GM12873 (cell line): ENCODE measurements around the gene ADAMTS7.

Experiments used
- TF ChIP-seq, protein P1 (sequence below): IDR thresholded peaks from 2 replicates; pipeline ENCODE4 v1.5.1; 2012; ENCODE audit warnings: low read depth, mild to moderate bottlenecking, moderate library complexity, low read length, control low read depth; ENCODE audit not compliant: insufficient read depth; ENCODE audit errors: missing control alignments

Gene ADAMTS7

DNA sequence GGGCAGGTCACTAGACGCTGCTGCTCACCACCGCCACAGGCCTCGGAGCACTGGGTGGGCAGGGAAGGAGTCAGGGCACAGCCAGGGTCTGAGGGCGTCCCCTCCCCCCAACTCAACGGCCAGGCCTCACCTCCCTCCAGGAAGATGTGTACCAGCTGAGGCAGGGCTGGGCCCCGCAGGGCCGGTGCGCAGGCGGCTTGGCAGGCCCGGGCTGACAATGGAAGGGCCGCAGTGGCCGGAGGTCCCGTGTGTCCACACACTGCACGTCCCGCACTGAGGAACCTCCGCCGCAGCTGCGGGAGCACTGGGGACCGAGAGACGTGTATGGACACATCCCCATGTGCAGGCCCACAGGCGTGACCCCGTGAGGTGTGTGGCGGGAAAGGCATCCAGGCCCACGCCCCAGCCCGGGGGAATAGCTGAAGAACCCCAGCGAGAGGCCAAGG, 47.4 kb downstream of the ADAMTS7 start:
- TF ChIP-seq, protein P1, sequence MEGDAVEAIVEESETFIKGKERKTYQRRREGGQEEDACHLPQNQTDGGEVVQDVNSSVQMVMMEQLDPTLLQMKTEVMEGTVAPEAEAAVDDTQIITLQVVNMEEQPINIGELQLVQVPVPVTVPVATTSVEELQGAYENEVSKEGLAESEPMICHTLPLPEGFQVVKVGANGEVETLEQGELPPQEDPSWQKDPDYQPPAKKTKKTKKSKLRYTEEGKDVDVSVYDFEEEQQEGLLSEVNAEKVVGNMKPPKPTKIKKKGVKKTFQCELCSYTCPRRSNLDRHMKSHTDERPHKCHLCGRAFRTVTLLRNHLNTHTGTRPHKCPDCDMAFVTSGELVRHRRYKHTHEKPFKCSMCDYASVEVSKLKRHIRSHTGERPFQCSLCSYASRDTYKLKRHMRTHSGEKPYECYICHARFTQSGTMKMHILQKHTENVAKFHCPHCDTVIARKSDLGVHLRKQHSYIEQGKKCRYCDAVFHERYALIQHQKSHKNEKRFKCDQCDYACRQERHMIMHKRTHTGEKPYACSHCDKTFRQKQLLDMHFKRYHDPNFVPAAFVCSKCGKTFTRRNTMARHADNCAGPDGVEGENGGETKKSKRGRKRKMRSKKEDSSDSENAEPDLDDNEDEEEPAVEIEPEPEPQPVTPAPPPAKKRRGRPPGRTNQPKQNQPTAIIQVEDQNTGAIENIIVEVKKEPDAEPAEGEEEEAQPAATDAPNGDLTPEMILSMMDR = no peak

DNA sequence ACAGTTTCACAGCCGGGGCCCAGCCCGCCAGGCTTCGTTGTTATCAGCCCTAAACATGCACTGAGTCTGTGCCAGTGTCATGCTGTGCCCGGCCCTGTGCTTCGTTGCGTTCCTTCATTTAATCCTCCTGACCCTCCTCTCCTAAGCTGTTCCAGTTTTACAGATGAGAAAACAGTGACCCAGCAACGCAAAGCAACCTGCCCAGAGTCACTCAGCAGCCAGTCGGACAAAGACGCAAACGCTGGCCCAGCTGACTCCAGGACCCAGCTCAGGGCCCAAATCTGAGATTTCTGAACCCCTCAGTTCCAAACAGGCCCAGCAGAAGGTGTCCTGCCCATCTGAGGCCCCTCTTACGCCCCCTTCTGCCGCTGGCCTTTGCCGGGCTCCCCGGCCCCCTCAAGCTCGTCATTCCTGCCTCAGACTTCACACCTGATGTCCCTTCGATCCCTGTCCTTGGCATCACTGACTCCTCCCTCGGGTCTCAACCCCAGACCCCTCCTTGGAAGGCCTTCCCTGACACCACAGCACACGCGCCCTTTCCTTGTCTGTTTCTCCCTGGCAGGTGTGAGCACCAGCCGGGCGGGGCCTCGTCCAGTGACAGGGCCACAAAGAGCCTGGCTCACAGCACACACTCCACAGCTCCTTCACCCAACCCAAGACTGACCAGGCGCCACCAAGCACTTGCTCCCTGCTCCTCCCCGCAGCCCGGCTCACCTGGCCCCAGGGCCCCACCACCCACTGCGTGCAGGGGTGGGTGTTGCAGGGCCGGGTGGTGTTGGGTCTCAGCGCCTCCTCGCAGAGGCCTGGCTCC, 48.1 kb downstream of the ADAMTS7 start:
- TF ChIP-seq, protein P1 = no peak

DNA sequence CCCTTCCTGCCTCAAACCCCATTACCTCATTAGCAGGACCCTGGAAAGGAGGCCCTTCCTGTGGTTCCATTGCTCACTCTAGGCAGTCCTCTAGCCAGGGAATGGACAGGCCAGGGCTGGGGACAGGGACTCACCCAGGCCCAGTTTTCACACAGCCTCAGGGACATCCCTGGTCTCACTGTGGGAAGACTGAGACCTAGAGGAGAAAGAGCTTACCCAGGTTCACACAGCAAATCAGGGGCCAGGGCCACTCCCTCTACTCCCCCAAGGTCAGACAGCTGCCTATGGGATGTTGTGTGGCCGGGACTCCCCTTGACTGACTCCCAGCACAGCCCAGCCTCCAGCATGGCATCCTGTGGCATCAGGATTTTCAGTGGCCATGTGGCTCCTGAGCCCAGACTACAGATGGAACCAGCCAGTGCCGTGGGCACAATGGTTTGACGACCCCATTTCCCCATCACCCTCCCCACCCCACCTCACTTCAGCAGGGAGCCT, 49.3 kb downstream of the ADAMTS7 start:
- TF ChIP-seq, protein P1 = no peak

DNA sequence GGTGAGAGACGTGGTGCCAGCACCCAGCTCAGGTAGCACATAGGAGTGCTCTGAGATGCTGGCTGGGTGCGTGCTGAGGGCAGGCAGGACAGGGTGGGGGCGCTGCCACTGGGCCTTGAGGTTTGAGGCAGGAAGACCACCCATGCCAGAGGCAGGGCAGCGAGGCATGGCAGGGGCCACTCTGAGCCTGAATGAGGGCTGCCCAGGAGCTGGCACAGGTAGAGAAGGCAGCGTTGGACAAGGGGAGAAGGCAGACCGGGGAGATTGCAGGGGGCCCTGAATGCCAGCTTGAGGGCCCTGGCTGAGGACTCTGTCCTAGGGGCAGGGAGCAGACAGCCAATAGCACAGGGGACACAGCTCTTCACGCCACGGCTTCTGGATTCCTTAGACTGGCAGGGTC, 50.2 kb downstream of the ADAMTS7 start:
- TF ChIP-seq, protein P1 = no peak

DNA sequence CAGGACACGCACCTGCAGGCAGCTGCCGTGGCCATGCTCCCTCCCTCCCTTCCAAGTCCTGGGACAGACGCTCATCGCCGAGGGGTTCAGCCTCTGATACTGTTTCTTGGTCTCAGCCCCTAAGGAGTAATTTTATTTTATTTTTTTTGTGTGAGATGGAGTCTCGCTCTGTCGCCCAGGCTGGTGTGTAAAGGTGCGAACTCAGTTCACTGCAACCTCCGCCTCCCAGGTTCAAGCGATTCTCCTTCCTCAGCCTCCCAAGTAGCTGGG, 53.7 kb downstream of the ADAMTS7 start:
- TF ChIP-seq, protein P1 = no peak

DNA sequence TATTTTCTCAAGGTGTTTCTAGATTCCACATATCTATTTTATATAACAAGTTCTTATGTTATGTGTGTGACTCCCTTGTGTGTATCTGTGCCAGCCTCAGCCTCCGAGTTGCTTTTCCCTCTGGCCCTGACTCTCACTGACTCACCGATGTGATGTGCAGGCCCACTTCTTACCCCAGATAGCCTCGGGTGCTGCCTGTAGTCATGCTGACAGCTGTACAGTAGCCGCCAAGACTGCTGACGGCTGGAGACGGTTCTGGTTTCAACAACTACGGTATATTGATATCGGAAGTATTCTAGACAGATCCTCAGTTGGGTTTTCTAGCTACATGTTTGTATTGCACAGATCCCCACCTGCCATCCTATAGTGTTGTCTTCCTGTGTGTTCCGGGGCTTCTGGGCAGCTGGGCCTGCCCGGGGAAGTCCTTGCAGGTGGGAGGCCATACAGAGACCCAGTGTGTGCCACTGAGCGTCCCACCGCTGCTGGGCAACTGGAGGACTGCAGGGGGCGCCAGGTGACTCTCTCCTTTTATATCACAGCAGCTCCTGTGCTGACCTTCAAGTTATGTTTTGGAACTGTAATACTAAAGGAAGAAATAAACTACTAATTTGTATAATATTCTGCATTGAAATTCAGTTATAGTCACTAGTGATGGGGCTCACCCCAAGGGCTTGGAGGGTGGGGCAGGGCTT, 55.2 kb downstream of the ADAMTS7 start:
- TF ChIP-seq, protein P1 = peak; percentile 46

DNA sequence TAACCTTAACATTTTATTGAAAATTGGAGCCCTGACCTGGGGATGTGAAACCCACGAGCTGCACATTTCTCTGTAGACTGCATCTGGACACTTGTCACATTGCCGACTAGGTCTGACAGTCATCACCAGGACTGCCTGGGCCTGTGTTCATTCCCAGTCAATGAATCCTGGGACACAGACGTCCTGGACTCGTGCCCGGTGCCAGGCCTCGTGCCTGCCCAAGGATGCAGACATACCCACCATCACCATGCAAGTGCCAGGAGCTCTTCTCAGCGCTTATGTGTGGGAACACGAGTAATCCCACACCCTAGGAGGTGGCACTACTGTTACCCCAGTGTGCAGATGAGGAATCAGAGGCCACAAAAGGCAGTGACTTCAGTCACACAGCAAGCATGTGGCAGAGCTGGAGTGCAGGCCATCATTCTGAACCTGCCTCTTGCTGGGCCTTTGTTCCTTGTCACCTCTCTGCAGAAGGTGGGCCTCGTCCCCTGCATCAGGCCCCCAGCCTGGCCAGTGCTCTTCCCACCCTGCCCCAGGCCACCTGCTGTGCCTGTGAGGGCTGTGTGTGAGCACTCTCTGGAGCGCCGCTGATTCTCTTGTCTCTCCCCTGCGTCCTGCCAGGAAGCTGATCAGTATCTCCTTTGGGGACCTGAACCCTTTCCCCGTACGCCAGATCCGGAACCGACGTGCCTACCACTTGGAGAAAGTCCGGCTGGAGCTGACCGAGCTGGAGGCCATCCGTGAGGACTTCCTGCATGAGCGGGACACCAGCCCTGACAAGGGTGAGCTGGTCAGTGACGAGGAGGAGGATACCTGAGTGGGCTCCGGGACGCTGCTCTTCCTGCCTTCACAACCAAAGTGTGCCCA, 58.5 kb downstream of the ADAMTS7 start:
- TF ChIP-seq, protein P1 = no peak
